RWPE1 (cell line): Measurements from ENCODE around the gene MARCHF3.

Experiments used
- CTCF ChIA-PET: fragments of 350-600 bp; sonication (Branson Sonifier 250); formaldehyde crosslinking; extraction: SDS; loops from one replicate; lab custom pipeline; 2021; lab: Yijun Ruan, JAX
- POLR2A ChIA-PET: fragments of 400-600 bp; formaldehyde crosslinking; extraction: SDS; loops from one replicate; lab custom pipeline; 2020; ENCODE audit warnings: antibody characterized with exemption; ENCODE audit not compliant: low non-redundant PET; lab: Yijun Ruan, JAX
- DNase-seq: peaks from one replicate; pipeline ENCODE4 v3.0.0; 2012; ENCODE audit warnings: low spot score
- H3K27ac ChIP-seq: fragments of 450-650 bp; 2 replicates; pipeline ENCODE4 v1.5.1; 2017
- CTCF ChIP-seq: fragments of 450-650 bp; conservative IDR thresholded peaks from 2 replicates; pipeline ENCODE4 v1.5.1; 2017; ENCODE audit warnings: low read depth, mild to moderate bottlenecking

MARCHF3 gene

GRCh38 chr5:126837242-126837641 is 193.1 kb downstream of the MARCHF3 start:
- no peak overlapping the region for H3K27ac ChIP-seq
- ChIA-PET POLR2A (no interaction called here), CTCF (interaction anchor here (0.5 to 0.6 kb wide), 3 partner anchors 18 to 440 kb away, joined by 3 to 6 read pairs (median 3); no protein-coding TSS in a partner anchor)
- TF ChIP-seq CTCF = no peak
- no peak for DNase-seq

GRCh38 chr5:126836778-126837177 is 193.6 kb downstream of the MARCHF3 start:
- H3K27ac ChIP-seq = no peak overlapping the region
- no peak for DNase-seq
- no peak for TF ChIP-seq CTCF
- POLR2A ChIA-PET = no interaction called here
- CTCF ChIA-PET = no interaction called here

GRCh38 chr5:126831156-126831555 is 199.2 kb downstream of the MARCHF3 start:
- DNase-seq = no peak
- TF ChIP-seq CTCF = no peak
- H3K27ac ChIP-seq = no peak overlapping the region
- POLR2A ChIA-PET = no interaction called here
- CTCF ChIA-PET = no interaction called here

GRCh38 chr5:126830061-126830460 is 200.3 kb downstream of the MARCHF3 start:
- no peak overlapping the region for H3K27ac ChIP-seq
- POLR2A ChIA-PET = no interaction called here
- CTCF ChIA-PET = no interaction called here
- no peak for DNase-seq
- TF ChIP-seq CTCF = no peak

GRCh38 chr5:126829098-126829497 is 201.3 kb downstream of the MARCHF3 start:
- CTCF ChIA-PET = no interaction called here
- no peak overlapping the region for H3K27ac ChIP-seq
- DNase-seq = no peak
- no peak for TF ChIP-seq CTCF
- POLR2A ChIA-PET = no interaction called here

GRCh38 chr5:126826619-126827215 is 203.6 kb downstream of the MARCHF3 start:
- H3K27ac ChIP-seq = no peak overlapping the region
- TF ChIP-seq CTCF = no peak
- POLR2A ChIA-PET = no interaction called here
- CTCF ChIA-PET = interaction anchor here (0.6 to 1.4 kb wide), 2 partner anchors 151 to 1480 kb away, joined by 4 to 5 read pairs; no protein-coding TSS in a partner anchor
- no peak for DNase-seq
